Measurements from ENCODE around the gene ITGBL1.
A peak's percentile ranks its signal among the peaks of the same experiment; 100 is the strongest.

ITGBL1 gene

GRCh38 chr13:101649488-101650126, 197.1 kb downstream of the ITGBL1 start:
- H3K27ac ChIP-seq (ENCODE audit: poor library complexity, severe bottlenecking), result peak overlapping the region; percentile 94
- no peak overlapping the region for H3K4me3 ChIP-seq (ENCODE audit: severe bottlenecking)
- H3K36me3 ChIP-seq (ENCODE audit: low read depth), result no peaks in the 10 kb centered on the region
- ATAC-seq (ENCODE audit: low read depth) (peak; percentile 94), DNase-seq (ENCODE audit: low spot score) (no peak)
- H3K9me3 ChIP-seq (ENCODE audit: severe bottlenecking), result no peaks in the 10 kb centered on the region
- no peak for TF ChIP-seq CTCF (IDR thresholded peaks at IDR 0.05; ENCODE audit: poor library complexity, severe bottlenecking)
- peaks cover 22% of the 10 kb centered on the region for H3K4me1 ChIP-seq (ENCODE audit: insufficient read depth, poor library complexity, severe bottlenecking)
- no peaks in the 10 kb centered on the region for H3K27me3 ChIP-seq (ENCODE audit: insufficient read depth, poor library complexity, severe bottlenecking)

- H3K27me3 ChIP-seq (ENCODE audit: insufficient read depth, poor library complexity, severe bottlenecking), result no peaks in the 10 kb centered on the region
- H3K4me3 ChIP-seq (ENCODE audit: severe bottlenecking), result no peak overlapping the region
- no peak for TF ChIP-seq CTCF (IDR thresholded peaks at IDR 0.05; ENCODE audit: poor library complexity, severe bottlenecking)
- no peaks in the 10 kb centered on the region for H3K36me3 ChIP-seq (ENCODE audit: low read depth)
- H3K9me3 ChIP-seq (ENCODE audit: severe bottlenecking), result no peaks in the 10 kb centered on the region
- no peak overlapping the region for H3K27ac ChIP-seq (ENCODE audit: poor library complexity, severe bottlenecking)
- H3K4me1 ChIP-seq (ENCODE audit: insufficient read depth, poor library complexity, severe bottlenecking), result peaks cover 5% of the 10 kb centered on the region
- no peak for ATAC-seq (ENCODE audit: low read depth)
- no peak for DNase-seq (ENCODE audit: low spot score)
These were observed 202.4 kb downstream of the ITGBL1 start for GRCh38 chr13:101654883-101655282.

GRCh38 chr13:101655435-101655834, 203.0 kb downstream of the ITGBL1 start:
- Histone ChIP-seq H3K27me3 (ENCODE audit: insufficient read depth, poor library complexity, severe bottlenecking) (no peaks in the 10 kb centered on the region), H3K4me1 (ENCODE audit: insufficient read depth, poor library complexity, severe bottlenecking) (no peaks in the 10 kb centered on the region), H3K27ac (ENCODE audit: poor library complexity, severe bottlenecking) (no peak overlapping the region), H3K4me3 (ENCODE audit: severe bottlenecking) (no peak overlapping the region), H3K9me3 (ENCODE audit: severe bottlenecking) (no peaks in the 10 kb centered on the region), H3K36me3 (ENCODE audit: low read depth) (no peaks in the 10 kb centered on the region)
- ATAC-seq (ENCODE audit: low read depth) (no peak), DNase-seq (ENCODE audit: low spot score) (no peak)
- no peak for TF ChIP-seq CTCF (IDR thresholded peaks at IDR 0.05; ENCODE audit: poor library complexity, severe bottlenecking)

- TF ChIP-seq CTCF (IDR thresholded peaks at IDR 0.05; ENCODE audit: poor library complexity, severe bottlenecking), result no peak
- Histone ChIP-seq H3K4me3 (ENCODE audit: severe bottlenecking) (no peak overlapping the region), H3K4me1 (ENCODE audit: insufficient read depth, poor library complexity, severe bottlenecking) (no peaks in the 10 kb centered on the region), H3K9me3 (ENCODE audit: severe bottlenecking) (no peaks in the 10 kb centered on the region), H3K27ac (ENCODE audit: poor library complexity, severe bottlenecking) (no peak overlapping the region), H3K36me3 (ENCODE audit: low read depth) (no peaks in the 10 kb centered on the region), H3K27me3 (ENCODE audit: insufficient read depth, poor library complexity, severe bottlenecking) (no peaks in the 10 kb centered on the region)
- no peak for ATAC-seq (ENCODE audit: low read depth)
- DNase-seq (ENCODE audit: low spot score), result no peak
These were observed 208.2 kb downstream of the ITGBL1 start for GRCh38 chr13:101660711-101661110.

- ATAC-seq (ENCODE audit: low read depth), result no peak
- no peak for DNase-seq (ENCODE audit: low spot score)
- TF ChIP-seq CTCF (IDR thresholded peaks at IDR 0.05; ENCODE audit: poor library complexity, severe bottlenecking), result no peak
These were observed 209.4 kb downstream of the ITGBL1 start for GRCh38 chr13:101661839-101662238.

More at GRCh38 chr13:101661839-101662238, 209.4 kb downstream of the ITGBL1 start:
- Histone ChIP-seq H3K4me1 (ENCODE audit: insufficient read depth, poor library complexity, severe bottlenecking) (no peaks in the 10 kb centered on the region), H3K4me3 (ENCODE audit: severe bottlenecking) (no peak overlapping the region), H3K27me3 (ENCODE audit: insufficient read depth, poor library complexity, severe bottlenecking) (no peaks in the 10 kb centered on the region), H3K27ac (ENCODE audit: poor library complexity, severe bottlenecking) (no peak overlapping the region), H3K9me3 (ENCODE audit: severe bottlenecking) (no peaks in the 10 kb centered on the region), H3K36me3 (ENCODE audit: low read depth) (no peaks in the 10 kb centered on the region)
